PC-3 (cell line): ENCODE results near the gene ATXN1L. TPM values are rescaled to one million over a fixed set of nuclear protein-coding genes. Genes with fewer than 3 reads are reported as not detected.
A peak's percentile ranks its signal among the peaks of the same experiment; 100 is the strongest.

ENCODE experiments used
- ATAC-seq: fragments of 200-7000 bp; cut with Tn5 transposase; 2 replicates; pipeline ENCODE4 v1.9.1; 2020; ENCODE audit warnings: mild to moderate bottlenecking, moderate library complexity
- Bru-seq: library from RNA; stranded (reverse); fragments of 400-500 nt; gene quantifications from one replicate; lab custom pipeline; 2021; lab: Mats Ljungman, UMichigan
- BruChase-seq, 2 experiments: library from RNA; stranded (reverse); fragments of 400-500 nt; gene quantifications; one replicate each; lab custom pipeline; 2021; lab: Mats Ljungman, UMichigan
- BruUV-seq: library from RNA; stranded (reverse); fragments of 400-500 nt; replicated peaks from 2 replicates; lab custom pipeline; 2021; lab: Mats Ljungman, UMichigan
- CTCF ChIA-PET: fragments of 300-600 bp; sonication (Branson Sonifier 250); formaldehyde crosslinking; loops from one replicate; lab custom pipeline; 2022; ENCODE audit warnings: antibody characterized with exemption; lab: Charles Lee
- POLR2A ChIA-PET: fragments of 300-600 bp; sonication (Branson Sonifier 250); formaldehyde crosslinking; loops from one replicate; lab custom pipeline; 2022; ENCODE audit warnings: antibody characterized with exemption; ENCODE audit not compliant: unreplicated experiment; lab: Charles Lee
- DNase-seq: peaks from one replicate; pipeline ENCODE4 v3.0.0-alpha.2; 2015
- H2AFZ ChIP-seq: fragments of 300-600 bp; sonication (generic); 2 replicates; pipeline ENCODE4 v1.6.0; 2016; ENCODE audit warnings: antibody characterized with exemption, low read length
- H3F3A ChIP-seq: fragments of 300-600 bp; sonication (generic); one replicate; pipeline ENCODE4 v1.6.0; 2017; ENCODE audit warnings: antibody characterized with exemption, low read length, control low read depth, mild to moderate bottlenecking; ENCODE audit not compliant: unreplicated experiment
- H3K27ac ChIP-seq: fragments of 300-600 bp; sonication (generic); 2 replicates; pipeline ENCODE4 v1.5.1; 2016; ENCODE audit warnings: mild to moderate bottlenecking, low read length
- H3K27me3 ChIP-seq: fragments of 300-600 bp; sonication (generic); 2 replicates; pipeline ENCODE4 v1.6.1; 2016; ENCODE audit warnings: low read length, mixed read lengths
- H3K36me3 ChIP-seq: fragments of 300-600 bp; sonication (generic); 2 replicates; pipeline ENCODE4 v1.6.1; 2016; ENCODE audit warnings: low read depth, mixed run types, low read length, mixed read lengths
- H3K4me1 ChIP-seq: fragments of 300-600 bp; sonication (generic); 2 replicates; pipeline ENCODE4 v1.5.1; 2016; ENCODE audit warnings: low read length; ENCODE audit not compliant: insufficient read depth
- H3K4me2 ChIP-seq: fragments of 300-600 bp; sonication (generic); 2 replicates; pipeline ENCODE4 v1.6.0; 2016; ENCODE audit warnings: low read length
- H3K4me3 ChIP-seq: fragments of 300-600 bp; sonication (generic); 2 replicates; pipeline ENCODE4 v1.5.1; 2016; ENCODE audit warnings: mild to moderate bottlenecking, low read length, mixed read lengths
- H3K79me2 ChIP-seq: fragments of 300-600 bp; sonication (generic); 2 replicates; pipeline ENCODE4 v1.6.1; 2017; ENCODE audit warnings: low read length, mixed read lengths
- H3K9ac ChIP-seq: fragments of 300-600 bp; sonication (generic); 2 replicates; pipeline ENCODE4 v1.6.0; 2016; ENCODE audit warnings: mild to moderate bottlenecking, low read length
- H3K9me2 ChIP-seq: fragments of 300-600 bp; sonication (generic); replicated peaks from 2 replicates; pipeline ENCODE4 v1.6.1; 2016; ENCODE audit warnings: mixed run types, low read length, mixed read lengths
- H3K9me3 ChIP-seq: fragments of 300-600 bp; sonication (generic); 2 replicates; pipeline ENCODE4 v1.6.1; 2016; ENCODE audit warnings: low read length, mixed read lengths
- H4K20me1 ChIP-seq: fragments of 300-600 bp; sonication (generic); 2 replicates; pipeline ENCODE4 v1.6.1; 2016; ENCODE audit warnings: low read length, mixed read lengths
- CTCF ChIP-seq: fragments of 300-600 bp; sonication (generic); conservative IDR thresholded peaks from 2 replicates; pipeline ENCODE4 v1.5.1; 2017; ENCODE audit warnings: antibody characterized with exemption, low read depth, mild to moderate bottlenecking, low read length
- EZH2 ChIP-seq: fragments of 300-600 bp; sonication (generic); IDR thresholded peaks from one replicate; pipeline ENCODE4 v1.6.1; 2017; ENCODE audit warnings: antibody characterized with exemption, mild to moderate bottlenecking, low read length; ENCODE audit not compliant: unreplicated experiment
- EZH2phosphoT487 ChIP-seq: fragments of 300-600 bp; sonication (generic); IDR thresholded peaks from 2 replicates; pipeline ENCODE4 v1.6.1; 2018; ENCODE audit warnings: mild to moderate bottlenecking, antibody characterized with exemption, low read length, borderline replicate concordance
- intact Hi-C: fragments of 100-400 bp; cut with micrococcal nuclease; formaldehyde crosslinking; loops from 2 replicates; pipeline ENCODE4 v1.9.0; 2023
- long read RNA-seq: library from polyadenylated mRNA; unstranded; transcript quantifications from one replicate; pipeline ENCODE4 v2.0.0, GENCODE V29; 2021; ENCODE audit not compliant: unreplicated experiment
- total RNA-seq: library from RNA; depleted of rRNA; stranded (reverse); fragments of >200 nt; gene quantifications from 2 replicates; pipeline ENCODE4 v1.2.3, GENCODE V29; 2014; rRNA removed

ATXN1L gene, protein sequence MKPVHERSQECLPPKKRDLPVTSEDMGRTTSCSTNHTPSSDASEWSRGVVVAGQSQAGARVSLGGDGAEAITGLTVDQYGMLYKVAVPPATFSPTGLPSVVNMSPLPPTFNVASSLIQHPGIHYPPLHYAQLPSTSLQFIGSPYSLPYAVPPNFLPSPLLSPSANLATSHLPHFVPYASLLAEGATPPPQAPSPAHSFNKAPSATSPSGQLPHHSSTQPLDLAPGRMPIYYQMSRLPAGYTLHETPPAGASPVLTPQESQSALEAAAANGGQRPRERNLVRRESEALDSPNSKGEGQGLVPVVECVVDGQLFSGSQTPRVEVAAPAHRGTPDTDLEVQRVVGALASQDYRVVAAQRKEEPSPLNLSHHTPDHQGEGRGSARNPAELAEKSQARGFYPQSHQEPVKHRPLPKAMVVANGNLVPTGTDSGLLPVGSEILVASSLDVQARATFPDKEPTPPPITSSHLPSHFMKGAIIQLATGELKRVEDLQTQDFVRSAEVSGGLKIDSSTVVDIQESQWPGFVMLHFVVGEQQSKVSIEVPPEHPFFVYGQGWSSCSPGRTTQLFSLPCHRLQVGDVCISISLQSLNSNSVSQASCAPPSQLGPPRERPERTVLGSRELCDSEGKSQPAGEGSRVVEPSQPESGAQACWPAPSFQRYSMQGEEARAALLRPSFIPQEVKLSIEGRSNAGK
- total RNA-seq (8.5 and 9.2 TPM in 2 replicates), Bru-seq, nascent RNA (percentile 73 among the genes with signal in this experiment), BruChase-seq, experiment 1, labeled RNA remaining after a 6-hour chase (percentile 95 among the genes with signal in this experiment), BruChase-seq, experiment 2, labeled RNA remaining after a 2-hour chase (percentile 93 among the genes with signal in this experiment)
- long read RNA-seq, partial matches to known transcripts, result 37 of 38 reads
- long read RNA-seq, other reads (novel, unspliced or antisense), result 1 of 38 reads

- H3K4me3 ChIP-seq, result peak within 1 kb of the TSS; percentile 82
- H3K4me2 ChIP-seq, result peak within 1 kb of the TSS; percentile 90
- CTCF ChIA-PET, result interaction anchor here (0.6 to 1.2 kb wide), 2 partner anchors 37 kb away, joined by 3 to 4 read pairs; partner anchors contain the start of gene AP1G1
- no peaks in the 10 kb centered on the region for H3K27me3 ChIP-seq
- H3K9me2 ChIP-seq, result no peaks in the 10 kb centered on the region
- H3K4me1 ChIP-seq, result peaks cover 8% of the 10 kb centered on the region; the same call in 1 of the 2 replicates
- TF ChIP-seq EZH2 (no peak), EZH2phosphoT487 (no peak), CTCF (no peak)
- intact Hi-C loops, result loop anchor here (5.0 kb wide), 1 partner anchor 36 kb away; the partner anchor contains the start of gene ZNF821
- POLR2A ChIA-PET, result interaction anchor here (0.5 to 1.3 kb wide), 2 partner anchors 37 to 1100 kb away, joined by 3 to 4 read pairs; partner anchors contain the start of gene AP1G1
- peaks cover 8% of the 10 kb centered on the region; the same call in 1 of the 2 replicates for H3K36me3 ChIP-seq
- peaks cover 27% of the 10 kb centered on the region for H3K79me2 ChIP-seq
- peak within 1 kb of the TSS; percentile 89 for H3K9ac ChIP-seq
- peak within 1 kb of the TSS; percentile 41; the same call in 1 of the 2 replicates for H3K27ac ChIP-seq
- DNase-seq (peak; percentile 88), ATAC-seq (peak; percentile 93)
- no peaks in the 10 kb centered on the region for H3K9me3 ChIP-seq
- no peaks in the 10 kb centered on the region for H4K20me1 ChIP-seq
- BruUV-seq, result TSS peak; percentile 60
- H3F3A ChIP-seq, result no peaks in the 10 kb centered on the region
- H2AFZ ChIP-seq, result peak within 1 kb of the TSS; percentile 99
Measured at GRCh38 chr16:71845639-71846430, at the start of gene ATXN1L. ATXN1L (plus strand) TSS chr16:71845976; CDS start chr16:71849741, 3,765 bp downstream.

- no peaks in the 10 kb centered on the region for H3K9me2 ChIP-seq
- H3K36me3 ChIP-seq, result no peaks in the 10 kb centered on the region
- 0 out of 2 replicates have a peak, but pooled peaks cover 13% of the 10 kb centered on the region for H4K20me1 ChIP-seq
- DNase-seq, result no peak
- TF ChIP-seq EZH2phosphoT487, result no peak
- no peak for TF ChIP-seq EZH2
- no peak for TF ChIP-seq CTCF
- no TSS peak for BruUV-seq
- no peak overlapping the region for H2AFZ ChIP-seq
- ATAC-seq, result no peak
- no peak overlapping the region for H3K4me3 ChIP-seq
- no peaks in the 10 kb centered on the region for H3F3A ChIP-seq
- H3K27ac ChIP-seq, result no peak overlapping the region
- no peaks in the 10 kb centered on the region for H3K27me3 ChIP-seq
- H3K79me2 ChIP-seq, result peaks cover 84% of the 10 kb centered on the region
- no peaks in the 10 kb centered on the region for H3K9me3 ChIP-seq
- intact Hi-C loops, result no loop called here
- no peak overlapping the region for H3K9ac ChIP-seq
- ChIA-PET CTCF (no interaction called here), POLR2A (no interaction called here)
- H3K4me2 ChIP-seq, result no peak overlapping the region
- no peaks in the 10 kb centered on the region for H3K4me1 ChIP-seq
Measured at GRCh38 chr16:71796501-71797097, 49.2 kb upstream of the ATXN1L start.
